ENCODE measurements around the gene CNPY3.

The CNPY3 gene

GRCh38 chr6:42963855-42964605, 34.8 kb downstream of the CNPY3 start:
- TF ChIP-seq TAF1 (IDR thresholded peaks at IDR 0.05; ENCODE audit: low read depth, low read length), result no peak
- TF ChIP-seq POU2F2 (IDR thresholded peaks at IDR 0.05; ENCODE audit: low read depth, low read length), result no peak
- no peak for TF ChIP-seq SPI1 (IDR thresholded peaks at IDR 0.05; ENCODE audit: low read depth, low read length)
- no peak for TF ChIP-seq POLR2AphosphoS5 (IDR thresholded peaks at IDR 0.05; ENCODE audit: low read depth, low read length)
- no peak for TF ChIP-seq POLR2A (IDR thresholded peaks at IDR 0.05; ENCODE audit: low read depth, low read length)
- no peak for TF ChIP-seq PAX5 (IDR thresholded peaks at IDR 0.05; ENCODE audit: insufficient read depth, low read length, severe bottlenecking)
- DNase-seq (ENCODE audit: insufficient read length, low spot score), result no peak
- no peak for FAIRE-seq

GRCh38 chr6:42966571-42966970, 37.3 kb downstream of the CNPY3 start:
- TF ChIP-seq POU2F2 (IDR thresholded peaks at IDR 0.05; ENCODE audit: low read depth, low read length) (no peak), SPI1 (IDR thresholded peaks at IDR 0.05; ENCODE audit: low read depth, low read length) (no peak), POLR2AphosphoS5 (IDR thresholded peaks at IDR 0.05; ENCODE audit: low read depth, low read length) (no peak), POLR2A (IDR thresholded peaks at IDR 0.05; ENCODE audit: low read depth, low read length) (no peak), TAF1 (IDR thresholded peaks at IDR 0.05; ENCODE audit: low read depth, low read length) (no peak)
- DNase-seq (ENCODE audit: insufficient read length, low spot score) (no peak), FAIRE-seq (no peak)

GRCh38 chr6:42967228-42967627, 37.9 kb downstream of the CNPY3 start:
- TF ChIP-seq POLR2AphosphoS5 (IDR thresholded peaks at IDR 0.05; ENCODE audit: low read depth, low read length), result no peak
- TF ChIP-seq TAF1 (IDR thresholded peaks at IDR 0.05; ENCODE audit: low read depth, low read length), result no peak
- TF ChIP-seq POLR2A (IDR thresholded peaks at IDR 0.05; ENCODE audit: low read depth, low read length), result no peak
- no peak for TF ChIP-seq SPI1 (IDR thresholded peaks at IDR 0.05; ENCODE audit: low read depth, low read length)
- TF ChIP-seq PAX5 (IDR thresholded peaks at IDR 0.05; ENCODE audit: insufficient read depth, low read length, severe bottlenecking), result no peak
- FAIRE-seq, result no peak
- no peak for DNase-seq (ENCODE audit: insufficient read length, low spot score)

GRCh38 chr6:42968126-42968701, 38.9 kb downstream of the CNPY3 start:
- TF ChIP-seq SPI1 (IDR thresholded peaks at IDR 0.05; ENCODE audit: low read depth, low read length), result no peak
- TF ChIP-seq POLR2AphosphoS5 (IDR thresholded peaks at IDR 0.05; ENCODE audit: low read depth, low read length), result no peak
- TF ChIP-seq POU2F2 (IDR thresholded peaks at IDR 0.05; ENCODE audit: low read depth, low read length), result no peak
- TF ChIP-seq PAX5 (IDR thresholded peaks at IDR 0.05; ENCODE audit: insufficient read depth, low read length, severe bottlenecking), result no peak
- TF ChIP-seq TAF1 (IDR thresholded peaks at IDR 0.05; ENCODE audit: low read depth, low read length), result no peak
- no peak for TF ChIP-seq POLR2A (IDR thresholded peaks at IDR 0.05; ENCODE audit: low read depth, low read length)
- no peak for FAIRE-seq
- no peak for DNase-seq (ENCODE audit: insufficient read length, low spot score)

- TF ChIP-seq POLR2AphosphoS5 (IDR thresholded peaks at IDR 0.05; ENCODE audit: low read depth, low read length) (no peak), POLR2A (IDR thresholded peaks at IDR 0.05; ENCODE audit: low read depth, low read length) (no peak), PAX5 (IDR thresholded peaks at IDR 0.05; ENCODE audit: insufficient read depth, low read length, severe bottlenecking) (no peak)
- DNase-seq (ENCODE audit: insufficient read length, low spot score), result no peak
- no peak for FAIRE-seq
These were observed 39.5 kb downstream of the CNPY3 start for GRCh38 chr6:42968783-42969182.

- TF ChIP-seq POLR2A (IDR thresholded peaks at IDR 0.05; ENCODE audit: low read depth, low read length) (no peak), POU2F2 (IDR thresholded peaks at IDR 0.05; ENCODE audit: low read depth, low read length) (no peak), SPI1 (IDR thresholded peaks at IDR 0.05; ENCODE audit: low read depth, low read length) (no peak), TAF1 (IDR thresholded peaks at IDR 0.05; ENCODE audit: low read depth, low read length) (no peak), PAX5 (IDR thresholded peaks at IDR 0.05; ENCODE audit: insufficient read depth, low read length, severe bottlenecking) (no peak)
- DNase-seq (ENCODE audit: insufficient read length, low spot score) (no peak), FAIRE-seq (no peak)
These were observed 40.2 kb downstream of the CNPY3 start for GRCh38 chr6:42969431-42969830.

GRCh38 chr6:42969934-42970333, 40.7 kb downstream of the CNPY3 start:
- no peak for FAIRE-seq
- no peak for DNase-seq (ENCODE audit: insufficient read length, low spot score)
- TF ChIP-seq PAX5 (IDR thresholded peaks at IDR 0.05; ENCODE audit: insufficient read depth, low read length, severe bottlenecking) (no peak), POU2F2 (IDR thresholded peaks at IDR 0.05; ENCODE audit: low read depth, low read length) (no peak), POLR2AphosphoS5 (IDR thresholded peaks at IDR 0.05; ENCODE audit: low read depth, low read length) (no peak), TAF1 (IDR thresholded peaks at IDR 0.05; ENCODE audit: low read depth, low read length) (no peak), SPI1 (IDR thresholded peaks at IDR 0.05; ENCODE audit: low read depth, low read length) (no peak), POLR2A (IDR thresholded peaks at IDR 0.05; ENCODE audit: low read depth, low read length) (no peak)

GRCh38 chr6:42970871-42971612, 41.8 kb downstream of the CNPY3 start:
- TF ChIP-seq POLR2A (IDR thresholded peaks at IDR 0.05; ENCODE audit: low read depth, low read length) (no peak), TAF1 (IDR thresholded peaks at IDR 0.05; ENCODE audit: low read depth, low read length) (no peak), PAX5 (IDR thresholded peaks at IDR 0.05; ENCODE audit: insufficient read depth, low read length, severe bottlenecking) (no peak), SPI1 (IDR thresholded peaks at IDR 0.05; ENCODE audit: low read depth, low read length) (no peak)
- FAIRE-seq (no peak), DNase-seq (ENCODE audit: insufficient read length, low spot score) (no peak)

- DNase-seq (ENCODE audit: insufficient read length, low spot score) (no peak), FAIRE-seq (no peak)
- no peak for TF ChIP-seq POLR2AphosphoS5 (IDR thresholded peaks at IDR 0.05; ENCODE audit: low read depth, low read length)
- no peak for TF ChIP-seq TAF1 (IDR thresholded peaks at IDR 0.05; ENCODE audit: low read depth, low read length)
- no peak for TF ChIP-seq SPI1 (IDR thresholded peaks at IDR 0.05; ENCODE audit: low read depth, low read length)
- TF ChIP-seq PAX5 (IDR thresholded peaks at IDR 0.05; ENCODE audit: insufficient read depth, low read length, severe bottlenecking), result no peak
- no peak for TF ChIP-seq POU2F2 (IDR thresholded peaks at IDR 0.05; ENCODE audit: low read depth, low read length)
- TF ChIP-seq POLR2A (IDR thresholded peaks at IDR 0.05; ENCODE audit: low read depth, low read length), result no peak
These were observed 42.6 kb downstream of the CNPY3 start for GRCh38 chr6:42971746-42972327.
